Neural progenitor cell (in vitro differentiated cells): ENCODE measurements around the gene PIWIL1. TPM values are rescaled to one million over a fixed set of nuclear protein-coding genes. Genes with fewer than 3 reads are reported as not detected.
A peak's percentile ranks its signal among the peaks of the same experiment; 100 is the strongest.

ENCODE experiments used
- DNase-seq: peaks from one replicate; pipeline ENCODE4 v3.0.0-alpha.2; 2016; ENCODE audit warnings: low spot score
- H2AFZ ChIP-seq: fragments of 200-600 bp; sonication (generic); replicated peaks from 2 replicates; pipeline ENCODE4 v1.6.1; 2016; ENCODE audit warnings: antibody characterized with exemption
- H3F3A ChIP-seq: fragments of 200-600 bp; sonication (generic); 2 replicates; pipeline ENCODE4 v1.6.1; 2016; ENCODE audit warnings: antibody characterized with exemption, low read depth
- H3K27ac ChIP-seq: fragments of 200-600 bp; sonication (generic); 2 replicates; pipeline ENCODE4 v1.5.1; 2016; ENCODE audit warnings: mild to moderate bottlenecking
- H3K27me3 ChIP-seq: fragments of 200-600 bp; sonication (generic); 2 replicates; pipeline ENCODE4 v1.6.1; 2016; ENCODE audit warnings: mild to moderate bottlenecking, moderate library complexity
- H3K36me3 ChIP-seq: fragments of 200-600 bp; sonication (generic); 2 replicates; pipeline ENCODE4 v1.5.1; 2016
- H3K4me1 ChIP-seq: fragments of 200-600 bp; sonication (generic); 2 replicates; pipeline ENCODE4 v1.6.1; 2016; ENCODE audit warnings: mixed run types
- H3K4me2 ChIP-seq: fragments of 200-600 bp; sonication (generic); 2 replicates; pipeline ENCODE4 v1.6.1; 2016
- H3K4me3 ChIP-seq: fragments of 200-600 bp; sonication (generic); 2 replicates; pipeline ENCODE4 v1.5.1; 2016
- H3K79me2 ChIP-seq: fragments of 200-600 bp; sonication (generic); 2 replicates; pipeline ENCODE4 v1.6.1; 2016; ENCODE audit warnings: low read depth
- H3K9ac ChIP-seq: fragments of 200-600 bp; sonication (generic); 2 replicates; pipeline ENCODE4 v1.6.1; 2016
- H3K9me3 ChIP-seq: fragments of 200-600 bp; sonication (generic); 2 replicates; pipeline ENCODE4 v1.5.1; 2016; ENCODE audit warnings: low read depth
- H4K20me1 ChIP-seq: fragments of 200-600 bp; sonication (generic); 2 replicates; pipeline ENCODE4 v1.6.1; 2016; ENCODE audit warnings: low read depth
- H3K27ac Mint-ChIP-seq: 3 replicates; pipeline ENCODE4 v1.8.0; 2021; ENCODE audit warnings: mixed read lengths
- H3K27me3 Mint-ChIP-seq: 2 replicates; pipeline ENCODE4 v1.8.0; 2022; ENCODE audit warnings: low read depth, mild to moderate bottlenecking, inconsistent platforms, moderate library complexity, mixed read lengths; ENCODE audit not compliant: insufficient read depth
- H3K36me3 Mint-ChIP-seq: 3 replicates; pipeline ENCODE4 v1.8.0; 2021; ENCODE audit warnings: mixed read lengths
- H3K4me1 Mint-ChIP-seq: 3 replicates; pipeline ENCODE4 v1.8.0; 2021; ENCODE audit warnings: mixed read lengths
- H3K4me3 Mint-ChIP-seq: 3 replicates; pipeline ENCODE4 v1.8.0; 2021; ENCODE audit warnings: mild to moderate bottlenecking, moderate library complexity, mixed read lengths
- H3K9me3 Mint-ChIP-seq: 3 replicates; pipeline ENCODE4 v1.8.0; 2020; ENCODE audit warnings: mixed read lengths
- EZH2 ChIP-seq: fragments of 200-600 bp; sonication (generic); IDR thresholded peaks from 2 replicates; pipeline ENCODE4 v1.6.1; 2017; ENCODE audit warnings: antibody characterized with exemption, mild to moderate bottlenecking, moderate library complexity
- EZH2phosphoT487 ChIP-seq: fragments of 200-600 bp; sonication (generic); IDR thresholded peaks from 2 replicates; pipeline ENCODE4 v1.6.1; 2017; ENCODE audit warnings: antibody characterized with exemption
- total RNA-seq: library from RNA; depleted of rRNA; stranded (reverse); fragments of >200 nt; gene quantifications from 2 replicates; pipeline ENCODE4 v1.2.3, GENCODE V29; 2015; ENCODE audit warnings: low replicate concordance
- TF ChIP-seq, protein P1 (sequence below): fragments of 200-600 bp; sonication (generic); IDR thresholded peaks from 2 replicates; pipeline ENCODE4 v1.5.1; 2017; ENCODE audit warnings: antibody characterized with exemption, mild to moderate bottlenecking

The PIWIL1 gene
- total RNA-seq, 1 donor from 2014 or later, result not detected

DNA sequence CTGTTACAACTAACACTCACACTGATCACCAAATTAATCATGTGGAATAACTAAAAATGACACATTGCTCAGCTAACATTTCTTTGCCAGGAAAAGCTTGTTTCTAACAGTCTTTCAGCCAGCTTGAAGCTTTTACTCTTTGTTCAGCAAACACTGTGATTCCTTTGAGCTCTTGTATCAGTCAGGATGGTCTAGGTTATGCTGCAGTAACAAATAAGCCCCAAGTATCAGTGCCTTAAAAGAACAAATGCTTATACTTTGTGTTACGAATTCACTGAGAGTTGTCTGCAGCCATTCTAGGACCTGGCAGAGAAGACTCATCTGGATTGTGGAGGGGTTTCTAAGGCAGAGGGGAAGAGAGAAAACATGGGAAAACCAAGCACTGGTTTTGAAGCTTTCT lies 47.6 kb upstream of the PIWIL1 start:
- peaks cover 16% of the 10 kb centered on the region for H3K27me3 Mint-ChIP-seq
- no peaks in the 10 kb centered on the region for H3K36me3 Mint-ChIP-seq
- Histone ChIP-seq H3K36me3 (no peaks in the 10 kb centered on the region), H3K27ac (no peak overlapping the region), H3F3A (no peaks in the 10 kb centered on the region), H3K9ac (no peak overlapping the region), H3K9me3 (no peaks in the 10 kb centered on the region), H3K4me3 (no peak overlapping the region), H2AFZ (no peak overlapping the region), H3K4me1 (no peaks in the 10 kb centered on the region), H4K20me1 (no peaks in the 10 kb centered on the region), H3K27me3 (peaks cover 43% of the 10 kb centered on the region), H3K4me2 (no peak overlapping the region), H3K79me2 (no peaks in the 10 kb centered on the region)
- H3K27ac Mint-ChIP-seq, result no peak overlapping the region
- H3K4me1 Mint-ChIP-seq, result peaks cover 15% of the 10 kb centered on the region
- no peak for DNase-seq
- TF ChIP-seq EZH2 (no peak), EZH2phosphoT487 (no peak)
- TF ChIP-seq, protein P1, sequence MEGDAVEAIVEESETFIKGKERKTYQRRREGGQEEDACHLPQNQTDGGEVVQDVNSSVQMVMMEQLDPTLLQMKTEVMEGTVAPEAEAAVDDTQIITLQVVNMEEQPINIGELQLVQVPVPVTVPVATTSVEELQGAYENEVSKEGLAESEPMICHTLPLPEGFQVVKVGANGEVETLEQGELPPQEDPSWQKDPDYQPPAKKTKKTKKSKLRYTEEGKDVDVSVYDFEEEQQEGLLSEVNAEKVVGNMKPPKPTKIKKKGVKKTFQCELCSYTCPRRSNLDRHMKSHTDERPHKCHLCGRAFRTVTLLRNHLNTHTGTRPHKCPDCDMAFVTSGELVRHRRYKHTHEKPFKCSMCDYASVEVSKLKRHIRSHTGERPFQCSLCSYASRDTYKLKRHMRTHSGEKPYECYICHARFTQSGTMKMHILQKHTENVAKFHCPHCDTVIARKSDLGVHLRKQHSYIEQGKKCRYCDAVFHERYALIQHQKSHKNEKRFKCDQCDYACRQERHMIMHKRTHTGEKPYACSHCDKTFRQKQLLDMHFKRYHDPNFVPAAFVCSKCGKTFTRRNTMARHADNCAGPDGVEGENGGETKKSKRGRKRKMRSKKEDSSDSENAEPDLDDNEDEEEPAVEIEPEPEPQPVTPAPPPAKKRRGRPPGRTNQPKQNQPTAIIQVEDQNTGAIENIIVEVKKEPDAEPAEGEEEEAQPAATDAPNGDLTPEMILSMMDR, result no peak
- peaks cover 18% of the 10 kb centered on the region for H3K9me3 Mint-ChIP-seq
- H3K4me3 Mint-ChIP-seq, result no peak overlapping the region

DNA sequence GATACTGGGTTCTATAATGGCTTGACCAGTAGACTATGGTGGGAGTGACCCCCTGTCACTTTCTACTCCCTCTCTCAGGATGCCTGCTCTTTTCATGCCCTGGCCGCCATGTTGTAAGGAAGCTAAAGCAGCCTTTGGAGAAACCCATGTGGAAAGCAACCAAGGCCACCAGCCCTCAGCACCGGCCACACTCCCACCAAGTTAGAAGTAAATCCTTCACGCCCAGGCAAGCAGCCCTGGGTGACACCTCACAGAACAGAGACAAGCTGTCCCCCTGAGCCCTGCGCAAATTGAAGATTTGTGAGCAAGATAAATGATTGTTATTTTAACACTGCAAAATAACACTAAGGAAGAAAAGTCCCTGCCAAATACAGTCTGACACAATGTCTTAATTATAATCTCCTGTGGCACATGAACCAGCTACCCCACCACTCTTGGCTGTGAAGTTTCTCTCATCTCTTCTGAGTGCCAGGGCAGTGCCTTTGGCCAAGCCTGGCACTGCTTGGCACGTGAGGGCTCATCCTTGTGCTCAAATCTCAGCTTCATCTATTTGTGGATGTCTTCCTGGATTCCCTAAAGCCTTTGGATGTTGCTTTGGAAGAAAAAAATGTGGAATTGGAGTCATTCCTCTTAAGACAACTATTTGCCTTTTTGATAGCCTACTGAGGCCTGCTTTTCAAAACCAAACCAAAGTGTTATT lies 39.2 kb upstream of the PIWIL1 start:
- Histone ChIP-seq H3K4me3 (no peak overlapping the region), H3K79me2 (no peaks in the 10 kb centered on the region), H3K27ac (no peak overlapping the region), H2AFZ (no peak overlapping the region), H3F3A (no peaks in the 10 kb centered on the region), H3K4me2 (no peak overlapping the region), H3K36me3 (no peaks in the 10 kb centered on the region), H4K20me1 (no peaks in the 10 kb centered on the region), H3K4me1 (no peaks in the 10 kb centered on the region), H3K27me3 (peaks cover 19% of the 10 kb centered on the region), H3K9me3 (no peaks in the 10 kb centered on the region), H3K9ac (no peak overlapping the region)
- Mint-ChIP-seq H3K4me3 (no peak overlapping the region), H3K27me3 (peaks cover 18% of the 10 kb centered on the region), H3K27ac (no peak overlapping the region), H3K36me3 (no peaks in the 10 kb centered on the region), H3K4me1 (peaks cover 6% of the 10 kb centered on the region), H3K9me3 (peaks cover 2% of the 10 kb centered on the region)
- TF ChIP-seq, protein P1, result no peak
- TF ChIP-seq EZH2phosphoT487, result no peak
- TF ChIP-seq EZH2, result no peak
- no peak for DNase-seq

DNA sequence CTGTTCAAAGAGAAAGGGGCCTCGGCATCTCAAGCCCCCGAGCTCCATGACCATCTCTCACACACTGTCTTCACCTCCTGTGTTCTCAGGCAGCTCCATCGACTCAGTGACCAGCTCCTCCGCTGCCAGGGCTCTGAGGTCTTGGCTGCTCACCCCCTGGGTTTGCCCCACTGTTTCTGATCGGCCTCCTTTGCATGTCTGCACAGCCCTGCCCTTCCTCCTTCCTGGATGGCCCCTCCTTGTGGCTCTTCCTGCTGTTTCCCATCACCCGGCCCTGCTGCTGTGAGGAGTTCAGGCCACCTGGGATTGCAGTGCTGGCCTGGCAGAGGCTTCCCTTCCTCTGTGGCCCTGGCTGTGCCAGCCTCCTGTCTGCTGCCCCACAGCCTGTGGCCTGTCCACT lies 38.1 kb upstream of the PIWIL1 start:
- Histone ChIP-seq H4K20me1 (no peaks in the 10 kb centered on the region), H3K9me3 (no peaks in the 10 kb centered on the region), H3K4me2 (no peak overlapping the region), H2AFZ (no peak overlapping the region), H3F3A (no peaks in the 10 kb centered on the region), H3K79me2 (no peaks in the 10 kb centered on the region), H3K4me3 (no peak overlapping the region), H3K9ac (no peak overlapping the region), H3K4me1 (no peaks in the 10 kb centered on the region), H3K27ac (no peak overlapping the region), H3K36me3 (no peaks in the 10 kb centered on the region), H3K27me3 (peaks cover 29% of the 10 kb centered on the region)
- H3K4me3 Mint-ChIP-seq, result no peak overlapping the region
- DNase-seq, result no peak
- H3K27me3 Mint-ChIP-seq, result peaks cover 18% of the 10 kb centered on the region
- H3K27ac Mint-ChIP-seq, result peak overlapping the region; percentile 4
- H3K4me1 Mint-ChIP-seq, result peaks cover 6% of the 10 kb centered on the region
- H3K36me3 Mint-ChIP-seq, result no peaks in the 10 kb centered on the region
- TF ChIP-seq, protein P1, result no peak
- TF ChIP-seq EZH2 (no peak), EZH2phosphoT487 (no peak)
- peaks cover 1% of the 10 kb centered on the region for H3K9me3 Mint-ChIP-seq
